K562 (cell line): ENCODE data around the gene HNRNPK. TPM values are rescaled to one million over a fixed set of nuclear protein-coding genes. Genes with fewer than 3 reads are reported as not detected.

ENCODE experiments used
- ATAC-seq: fragments of 200-7000 bp; cut with Tn5 transposase; 3 replicates; pipeline ENCODE4 v1.9.1; 2020; ENCODE audit warnings: moderate library complexity
- BruUV-seq: library from RNA; stranded (reverse); fragments of 400-500 nt; replicated peaks from 2 replicates; lab custom pipeline; 2021; lab: Mats Ljungman, UMichigan
- CTCF ChIA-PET: fragments of 300-600 bp; formaldehyde crosslinking; extraction: SDS; loops from one replicate; lab custom pipeline; 2021; ENCODE audit warnings: low intra/inter-chr PET ratio; lab: Yijun Ruan, JAX
- POLR2A ChIA-PET: fragments of 300-600, 350-650 bp; sonication (Branson Sonifier 250); formaldehyde crosslinking; extraction: SDS; loops from one replicate; lab custom pipeline; 2021; ENCODE audit warnings: antibody characterized with exemption, inconsistent platforms; lab: Yijun Ruan, JAX
- DNase-seq, 4 experiments: peaks; one replicate each; pipeline versions ENCODE4 v3.0.0 to v3.0.0-alpha.2; 2011 to 2018; ENCODE audit warnings: low spot score in 3 of 4, mixed read lengths in 3 of 4; ENCODE audit errors: extremely low read depth in 1 of 4
- FAIRE-seq: peaks from 2 replicates; lab custom pipeline; 2011; peaks lifted over from hg19 to GRCh38; lab: Jason Lieb, UNC
- H2AFZ ChIP-seq: 2 replicates; pipeline ENCODE4 v1.6.0; 2011; ENCODE audit warnings: low read depth, low read length, control low read depth, inconsistent platforms
- H3K27ac ChIP-seq: fragments of 200-600 bp; 3 replicates; pipeline ENCODE4 v1.8.0; 2011; ENCODE audit warnings: low read depth, mild to moderate bottlenecking, control low read depth, inconsistent platforms, low read length, moderate library complexity, mixed read lengths; ENCODE audit errors: extremely low read depth
- H3K27me3 ChIP-seq, 2 experiments: fragments of 300-600 bp in 1 of 2; 2 replicates in 1 of 2; 3 replicates in 1 of 2; pipeline versions ENCODE4 v1.6.0 to v1.8.0; 2011; ENCODE audit warnings: inconsistent platforms in 2 of 2, low read length in 2 of 2, mild to moderate bottlenecking in 1 of 2, mixed read lengths in 1 of 2, moderate library complexity in 1 of 2; ENCODE audit not compliant: control insufficient read depth in 2 of 2, insufficient read depth in 2 of 2
- H3K36me3 ChIP-seq: fragments of 300-600 bp; 3 replicates; pipeline ENCODE4 v1.8.0; 2011; ENCODE audit warnings: mild to moderate bottlenecking, low read length, inconsistent platforms; ENCODE audit not compliant: control insufficient read depth, insufficient read depth
- H3K4me1 ChIP-seq, 2 experiments: fragments of 200-600 bp in 1 of 2; replicated peaks in 1 of 2; 2 replicates in 1 of 2; 3 replicates in 1 of 2; pipeline versions ENCODE4 v1.5.1 to v1.8.0; 2011; ENCODE audit warnings: inconsistent platforms in 2 of 2, low read length in 2 of 2, mild to moderate bottlenecking in 1 of 2, mixed read lengths in 1 of 2, moderate library complexity in 1 of 2; ENCODE audit not compliant: control insufficient read depth in 2 of 2, insufficient read depth in 2 of 2
- H3K4me2 ChIP-seq: 2 replicates; pipeline ENCODE4 v1.6.1; 2011; ENCODE audit warnings: low read length, control low read depth, inconsistent platforms, mixed read lengths; ENCODE audit not compliant: insufficient read depth
- H3K4me3 ChIP-seq: fragments of 200-600 bp; sonication (generic), shearing (Covaris generic); 2 replicates; pipeline ENCODE4 v1.5.1; 2016; ENCODE audit warnings: control low read depth, inconsistent platforms
- H3K79me2 ChIP-seq: fragments of 200-600 bp; 3 replicates; pipeline ENCODE4 v1.8.0; 2011; ENCODE audit warnings: low read length, inconsistent platforms; ENCODE audit not compliant: control insufficient read depth, insufficient read depth
- H3K9ac ChIP-seq, 2 experiments: 2 replicates each; pipeline versions ENCODE4 v1.6.0 to v1.6.1; 2011; ENCODE audit warnings: low read depth in 2 of 2, low read length in 2 of 2, control low read depth in 1 of 2, inconsistent platforms in 1 of 2, mild to moderate bottlenecking in 1 of 2, mixed read lengths in 1 of 2; ENCODE audit not compliant: insufficient read depth in 1 of 2
- H3K9me1 ChIP-seq: one replicate; pipeline ENCODE4 v1.6.0; 2011; ENCODE audit warnings: inconsistent platforms, mild to moderate bottlenecking, low read length, moderate library complexity; ENCODE audit not compliant: control insufficient read depth, insufficient read depth
- H3K9me3 ChIP-seq: replicated peaks from 2 replicates; pipeline ENCODE4 v1.5.1; 2011; ENCODE audit warnings: low read depth, low read length, inconsistent platforms; ENCODE audit not compliant: control insufficient read depth, insufficient read depth
- H4K20me1 ChIP-seq: replicated peaks from 2 replicates; pipeline ENCODE4 v1.6.1; 2011; ENCODE audit warnings: low read length, inconsistent platforms, mixed read lengths; ENCODE audit not compliant: control insufficient read depth, insufficient read depth
- GATAD2B ChIP-seq: fragments of 450-650 bp; IDR thresholded peaks from 2 replicates; pipeline ENCODE4 v1.6.1; 2017; ENCODE audit warnings: mild to moderate bottlenecking, borderline replicate concordance
- LCOR ChIP-seq: sonication (generic); formaldehyde crosslinking; IDR thresholded peaks from 2 replicates; pipeline ENCODE4 v1.8.0; 2022; ENCODE audit warnings: mild to moderate bottlenecking, missing genetic modification reagents
- NFYB ChIP-seq: IDR thresholded peaks from 2 replicates; pipeline ENCODE4 v1.6.1; 2011; ENCODE audit warnings: mild to moderate bottlenecking, moderate library complexity; ENCODE audit not compliant: insufficient read length; ENCODE audit errors: extremely low read depth
- PHB ChIP-seq: fragments of 250-450 bp; sonication (Bioruptor Pico); IDR thresholded peaks from 2 replicates; pipeline ENCODE4 v1.5.0; 2021
- U2AF1 ChIP-seq: fragments of 200-400 bp; formaldehyde crosslinking; optimal IDR thresholded peaks from 2 replicates; pipeline ENCODE3; 2017; ENCODE audit warnings: mild to moderate bottlenecking, low read depth, low read length, moderate library complexity
- U2AF2 ChIP-seq: fragments of 200-400 bp; formaldehyde crosslinking; optimal IDR thresholded peaks from 2 replicates; pipeline ENCODE3; 2017; ENCODE audit warnings: low read depth, mild to moderate bottlenecking, low read length
- WGBS: fragments of 100-300 bp; shearing (Covaris generic); methylation state at CpG from one replicate; pipeline ENCODE4 v1.1.6; 2016; ENCODE audit warnings: low coverage, mixed read lengths; ENCODE audit not compliant: insufficient coverage; ENCODE audit errors: missing lambda C conversion rate; 5-methylcytosine and 5-hydroxymethylcytosine counted together
- in situ Hi-C: fragments of 300-500 bp; cut with MboI; formaldehyde crosslinking; loops from 4 replicates; pipeline ENCODE4 v1.15.0; 2018; ENCODE audit warnings: inconsistent platforms, mixed read lengths
- intact Hi-C: fragments of 100-400 bp; cut with micrococcal nuclease; formaldehyde crosslinking; loops from 2 replicates; pipeline ENCODE4 v1.14.2; 2022
- polyA plus RNA-seq, 8 experiments: library from polyadenylated mRNA; depleted of rRNA in 4 of 8; stranded (reverse) in 5 of 8; unstranded in 3 of 8; fragments of >200 nt; fragmentation: Nextera tagmentation in 2 of 8; fragmentation: Illumina TruSeq in 1 of 8; extraction: Ambion mirVana in 2 of 8; extraction: Trizol in 1 of 8; gene quantifications; 2 replicates each; pipeline versions ENCODE4 v1.2.1 to v1.2.3, GENCODE V29; 2011 to 2014; ENCODE audit warnings: inconsistent platforms in 1 of 8, missing spikeins in 1 of 8
- total RNA-seq, 7 experiments: library from RNA; depleted of rRNA in 6 of 7; stranded (reverse); fragments of >200 nt in 6 of 7; fragmentation: Illumina TruSeq in 2 of 7; extraction: Trizol in 2 of 7; gene quantifications; 2 replicates each; pipeline versions ENCODE4 v1.2.1 to v1.2.3, GENCODE V29; 2011 to 2021; ENCODE audit warnings: low replicate concordance in 1 of 7
- TF ChIP-seq, protein P1 (sequence below): sonication (generic); formaldehyde crosslinking; IDR thresholded peaks from 2 replicates; pipeline ENCODE4 v1.8.0; 2023; ENCODE audit warnings: missing genetic modification reagents, mild to moderate bottlenecking, borderline replicate concordance
- TF ChIP-seq, protein P2 (sequence below): sonication (generic); formaldehyde crosslinking; IDR thresholded peaks from 2 replicates; pipeline ENCODE4 v1.8.0; 2023; ENCODE audit warnings: mild to moderate bottlenecking, missing genetic modification reagents

Gene HNRNPK
- total and polyA plus RNA-seq, 9 of the 15 experiments (the other 6 are each of a cell fraction or from before 2014, with no cell fraction given): 224 to 883 (median 618) TPM

DNA sequence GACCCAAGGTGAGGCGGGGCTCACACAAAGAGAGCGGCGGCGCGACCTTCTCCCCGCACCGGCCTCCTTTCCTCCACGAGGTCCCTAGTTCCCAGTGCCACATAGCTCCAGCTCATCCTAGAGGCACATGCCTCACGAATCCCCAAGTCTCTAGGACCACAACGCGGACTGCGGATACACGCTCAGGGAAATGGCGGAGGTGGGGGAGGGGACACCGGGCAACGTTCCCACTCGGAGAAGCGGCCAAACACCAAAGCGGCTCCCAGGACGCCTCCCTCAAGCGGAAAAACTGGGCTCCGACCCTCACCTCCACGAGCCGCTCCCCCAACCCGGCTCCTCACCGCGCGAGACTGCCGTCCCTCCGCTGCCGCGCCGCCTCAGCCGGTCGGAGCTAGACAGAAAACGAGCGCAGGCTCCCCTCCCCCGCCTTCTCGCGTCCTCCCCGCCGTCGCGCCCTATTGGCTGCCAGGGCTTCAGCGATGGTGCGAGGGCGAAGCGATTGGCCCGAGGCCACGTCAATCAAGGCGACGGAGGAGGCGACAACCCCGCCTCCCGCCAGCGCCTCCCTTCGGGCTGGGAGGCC lies at the start of gene HNRNPK (continued):
- TF ChIP-seq, protein P1, sequence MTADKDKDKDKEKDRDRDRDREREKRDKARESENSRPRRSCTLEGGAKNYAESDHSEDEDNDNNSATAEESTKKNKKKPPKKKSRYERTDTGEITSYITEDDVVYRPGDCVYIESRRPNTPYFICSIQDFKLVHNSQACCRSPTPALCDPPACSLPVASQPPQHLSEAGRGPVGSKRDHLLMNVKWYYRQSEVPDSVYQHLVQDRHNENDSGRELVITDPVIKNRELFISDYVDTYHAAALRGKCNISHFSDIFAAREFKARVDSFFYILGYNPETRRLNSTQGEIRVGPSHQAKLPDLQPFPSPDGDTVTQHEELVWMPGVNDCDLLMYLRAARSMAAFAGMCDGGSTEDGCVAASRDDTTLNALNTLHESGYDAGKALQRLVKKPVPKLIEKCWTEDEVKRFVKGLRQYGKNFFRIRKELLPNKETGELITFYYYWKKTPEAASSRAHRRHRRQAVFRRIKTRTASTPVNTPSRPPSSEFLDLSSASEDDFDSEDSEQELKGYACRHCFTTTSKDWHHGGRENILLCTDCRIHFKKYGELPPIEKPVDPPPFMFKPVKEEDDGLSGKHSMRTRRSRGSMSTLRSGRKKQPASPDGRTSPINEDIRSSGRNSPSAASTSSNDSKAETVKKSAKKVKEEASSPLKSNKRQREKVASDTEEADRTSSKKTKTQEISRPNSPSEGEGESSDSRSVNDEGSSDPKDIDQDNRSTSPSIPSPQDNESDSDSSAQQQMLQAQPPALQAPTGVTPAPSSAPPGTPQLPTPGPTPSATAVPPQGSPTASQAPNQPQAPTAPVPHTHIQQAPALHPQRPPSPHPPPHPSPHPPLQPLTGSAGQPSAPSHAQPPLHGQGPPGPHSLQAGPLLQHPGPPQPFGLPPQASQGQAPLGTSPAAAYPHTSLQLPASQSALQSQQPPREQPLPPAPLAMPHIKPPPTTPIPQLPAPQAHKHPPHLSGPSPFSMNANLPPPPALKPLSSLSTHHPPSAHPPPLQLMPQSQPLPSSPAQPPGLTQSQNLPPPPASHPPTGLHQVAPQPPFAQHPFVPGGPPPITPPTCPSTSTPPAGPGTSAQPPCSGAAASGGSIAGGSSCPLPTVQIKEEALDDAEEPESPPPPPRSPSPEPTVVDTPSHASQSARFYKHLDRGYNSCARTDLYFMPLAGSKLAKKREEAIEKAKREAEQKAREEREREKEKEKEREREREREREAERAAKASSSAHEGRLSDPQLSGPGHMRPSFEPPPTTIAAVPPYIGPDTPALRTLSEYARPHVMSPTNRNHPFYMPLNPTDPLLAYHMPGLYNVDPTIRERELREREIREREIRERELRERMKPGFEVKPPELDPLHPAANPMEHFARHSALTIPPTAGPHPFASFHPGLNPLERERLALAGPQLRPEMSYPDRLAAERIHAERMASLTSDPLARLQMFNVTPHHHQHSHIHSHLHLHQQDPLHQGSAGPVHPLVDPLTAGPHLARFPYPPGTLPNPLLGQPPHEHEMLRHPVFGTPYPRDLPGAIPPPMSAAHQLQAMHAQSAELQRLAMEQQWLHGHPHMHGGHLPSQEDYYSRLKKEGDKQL (CRISPR knock-in tag): no peak
- TF ChIP-seq NFYB: peak; percentile 94
- no peak for TF ChIP-seq GATAD2B

DNA sequence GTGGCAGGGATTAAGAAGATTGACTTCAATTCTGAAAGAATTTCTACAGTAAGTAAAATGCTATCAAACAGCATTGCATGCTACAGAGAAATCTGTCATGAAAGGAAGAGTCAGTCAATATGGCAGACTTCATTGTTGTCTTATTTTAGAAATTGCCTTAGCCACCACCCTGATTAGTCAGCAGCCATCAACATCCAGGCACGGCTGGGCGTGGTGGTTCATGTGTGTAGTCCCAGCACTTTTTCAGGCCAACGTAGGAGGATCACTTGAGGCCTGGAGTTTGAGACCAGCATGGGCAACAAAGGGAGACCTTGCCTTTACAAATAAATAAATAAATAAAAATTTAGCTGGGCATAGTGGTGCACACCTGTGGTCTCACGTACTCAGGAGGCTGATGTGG lies 47.2 kb upstream of the HNRNPK start:
- H3K27ac ChIP-seq: no peak overlapping the region
- H3K27me3 ChIP-seq: no peaks in the 10 kb centered on the region; a peak in 2 of 5 replicates
- 0% methylated on average over 3 of the region's 4 CpGs for WGBS
- H3K79me2 ChIP-seq: no peaks in the 10 kb centered on the region
- intact Hi-C loops (no loop called here), in situ Hi-C loops (no loop called here)
- DNase-seq: no peak
- no TSS peak for BruUV-seq
- no peak for FAIRE-seq
- no peak overlapping the region for H3K9ac ChIP-seq
- ATAC-seq: no peak
- no peaks in the 10 kb centered on the region for H3K9me1 ChIP-seq
- no peaks in the 10 kb centered on the region; a peak in 1 of 5 replicates for H3K4me1 ChIP-seq
- no peak overlapping the region for H3K4me3 ChIP-seq
- no peaks in the 10 kb centered on the region for H3K36me3 ChIP-seq
- no peaks in the 10 kb centered on the region for H4K20me1 ChIP-seq
- H2AFZ ChIP-seq: no peak overlapping the region
- CTCF ChIA-PET: no interaction called here
- no peak overlapping the region for H3K4me2 ChIP-seq
- no peaks in the 10 kb centered on the region for H3K9me3 ChIP-seq
- POLR2A ChIA-PET: interaction anchor here (0.7 kb wide), 1 partner anchor 409 kb away, joined by 3 read pairs; no protein-coding TSS in a partner anchor
- no peak for TF ChIP-seq PHB
- no peak for TF ChIP-seq U2AF1
- TF ChIP-seq U2AF2: no peak
- TF ChIP-seq, protein P2, sequence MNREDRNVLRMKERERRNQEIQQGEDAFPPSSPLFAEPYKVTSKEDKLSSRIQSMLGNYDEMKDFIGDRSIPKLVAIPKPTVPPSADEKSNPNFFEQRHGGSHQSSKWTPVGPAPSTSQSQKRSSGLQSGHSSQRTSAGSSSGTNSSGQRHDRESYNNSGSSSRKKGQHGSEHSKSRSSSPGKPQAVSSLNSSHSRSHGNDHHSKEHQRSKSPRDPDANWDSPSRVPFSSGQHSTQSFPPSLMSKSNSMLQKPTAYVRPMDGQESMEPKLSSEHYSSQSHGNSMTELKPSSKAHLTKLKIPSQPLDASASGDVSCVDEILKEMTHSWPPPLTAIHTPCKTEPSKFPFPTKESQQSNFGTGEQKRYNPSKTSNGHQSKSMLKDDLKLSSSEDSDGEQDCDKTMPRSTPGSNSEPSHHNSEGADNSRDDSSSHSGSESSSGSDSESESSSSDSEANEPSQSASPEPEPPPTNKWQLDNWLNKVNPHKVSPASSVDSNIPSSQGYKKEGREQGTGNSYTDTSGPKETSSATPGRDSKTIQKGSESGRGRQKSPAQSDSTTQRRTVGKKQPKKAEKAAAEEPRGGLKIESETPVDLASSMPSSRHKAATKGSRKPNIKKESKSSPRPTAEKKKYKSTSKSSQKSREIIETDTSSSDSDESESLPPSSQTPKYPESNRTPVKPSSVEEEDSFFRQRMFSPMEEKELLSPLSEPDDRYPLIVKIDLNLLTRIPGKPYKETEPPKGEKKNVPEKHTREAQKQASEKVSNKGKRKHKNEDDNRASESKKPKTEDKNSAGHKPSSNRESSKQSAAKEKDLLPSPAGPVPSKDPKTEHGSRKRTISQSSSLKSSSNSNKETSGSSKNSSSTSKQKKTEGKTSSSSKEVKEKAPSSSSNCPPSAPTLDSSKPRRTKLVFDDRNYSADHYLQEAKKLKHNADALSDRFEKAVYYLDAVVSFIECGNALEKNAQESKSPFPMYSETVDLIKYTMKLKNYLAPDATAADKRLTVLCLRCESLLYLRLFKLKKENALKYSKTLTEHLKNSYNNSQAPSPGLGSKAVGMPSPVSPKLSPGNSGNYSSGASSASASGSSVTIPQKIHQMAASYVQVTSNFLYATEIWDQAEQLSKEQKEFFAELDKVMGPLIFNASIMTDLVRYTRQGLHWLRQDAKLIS (CRISPR knock-in tag): no peak
- TF ChIP-seq LCOR (CRISPR knock-in tag): no peak
